ENCODE results near the gene PRG3.

PRG3 gene

DNA sequence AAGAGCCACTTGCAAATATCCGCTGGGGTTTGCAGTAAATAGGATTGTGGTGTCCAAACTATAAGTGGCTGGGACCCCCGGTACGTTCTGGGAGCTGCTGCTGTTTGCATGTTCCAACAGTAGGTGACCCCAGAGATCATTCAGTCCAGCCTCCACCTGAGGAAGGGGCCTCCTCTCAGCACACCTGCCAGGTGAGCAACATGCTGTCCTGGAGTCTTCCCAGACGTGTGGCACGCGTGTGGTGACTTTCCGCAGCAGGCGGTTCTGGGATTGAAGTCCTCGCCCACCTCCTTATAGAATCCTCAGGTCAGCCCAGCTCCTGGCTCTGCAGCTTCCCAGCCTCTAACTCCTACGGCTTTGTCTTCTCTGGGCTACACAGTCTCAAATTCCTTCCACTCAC is 36.1 kb downstream of the PRG3 start:
- no peak for DNase-seq (ENCODE audit: low read depth, low spot score)
- ChIA-PET POLR2A (no interaction called here), CTCF (interaction anchor here (1.2 to 10.0 kb wide), 11 partner anchors 20 to 297 kb away, joined by 3 to 161 read pairs (median 7); partner anchors contain the start of genes SLC43A1, TIMM10, TNKS1BP1 and UBE2L6)
- no peak overlapping the region for H3K4me3 ChIP-seq (ENCODE audit: low read depth, low read length)
- TF ChIP-seq, protein P1, sequence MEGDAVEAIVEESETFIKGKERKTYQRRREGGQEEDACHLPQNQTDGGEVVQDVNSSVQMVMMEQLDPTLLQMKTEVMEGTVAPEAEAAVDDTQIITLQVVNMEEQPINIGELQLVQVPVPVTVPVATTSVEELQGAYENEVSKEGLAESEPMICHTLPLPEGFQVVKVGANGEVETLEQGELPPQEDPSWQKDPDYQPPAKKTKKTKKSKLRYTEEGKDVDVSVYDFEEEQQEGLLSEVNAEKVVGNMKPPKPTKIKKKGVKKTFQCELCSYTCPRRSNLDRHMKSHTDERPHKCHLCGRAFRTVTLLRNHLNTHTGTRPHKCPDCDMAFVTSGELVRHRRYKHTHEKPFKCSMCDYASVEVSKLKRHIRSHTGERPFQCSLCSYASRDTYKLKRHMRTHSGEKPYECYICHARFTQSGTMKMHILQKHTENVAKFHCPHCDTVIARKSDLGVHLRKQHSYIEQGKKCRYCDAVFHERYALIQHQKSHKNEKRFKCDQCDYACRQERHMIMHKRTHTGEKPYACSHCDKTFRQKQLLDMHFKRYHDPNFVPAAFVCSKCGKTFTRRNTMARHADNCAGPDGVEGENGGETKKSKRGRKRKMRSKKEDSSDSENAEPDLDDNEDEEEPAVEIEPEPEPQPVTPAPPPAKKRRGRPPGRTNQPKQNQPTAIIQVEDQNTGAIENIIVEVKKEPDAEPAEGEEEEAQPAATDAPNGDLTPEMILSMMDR (IDR thresholded peaks at IDR 0.05; ENCODE audit: insufficient read depth, low read length, missing control alignments), result no peak

DNA sequence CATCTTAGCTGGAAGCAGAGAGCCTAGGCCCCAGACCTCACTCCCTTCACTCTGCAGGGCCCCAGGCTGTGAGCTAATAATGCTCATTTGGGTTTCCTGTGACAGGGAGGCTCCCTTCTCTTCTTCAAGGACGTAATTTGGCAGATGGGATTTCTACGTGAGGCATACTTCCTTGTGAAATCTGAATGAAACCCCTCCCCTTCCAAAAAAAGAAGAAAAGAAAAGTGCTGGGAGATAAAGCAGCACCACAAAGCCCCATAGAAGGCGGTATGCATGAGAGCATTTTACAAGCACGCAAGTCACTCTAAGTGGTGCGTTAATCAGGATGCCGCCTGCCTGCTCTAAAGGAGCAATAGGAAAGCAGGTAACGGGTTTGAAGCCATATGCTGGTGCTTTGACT is 37.1 kb downstream of the PRG3 start:
- POLR2A ChIA-PET, result no interaction called here
- DNase-seq (ENCODE audit: low read depth, low spot score), result no peak
- CTCF ChIA-PET, result interaction anchor here (0.8 to 8.4 kb wide), 14 partner anchors 8 to 503 kb away, joined by 3 to 131 read pairs (median 4); partner anchors contain the start of gene UBE2L6
- no peak overlapping the region for H3K4me3 ChIP-seq (ENCODE audit: low read depth, low read length)
- TF ChIP-seq, protein P1 (IDR thresholded peaks at IDR 0.05; ENCODE audit: insufficient read depth, low read length, missing control alignments), result no peak

DNA sequence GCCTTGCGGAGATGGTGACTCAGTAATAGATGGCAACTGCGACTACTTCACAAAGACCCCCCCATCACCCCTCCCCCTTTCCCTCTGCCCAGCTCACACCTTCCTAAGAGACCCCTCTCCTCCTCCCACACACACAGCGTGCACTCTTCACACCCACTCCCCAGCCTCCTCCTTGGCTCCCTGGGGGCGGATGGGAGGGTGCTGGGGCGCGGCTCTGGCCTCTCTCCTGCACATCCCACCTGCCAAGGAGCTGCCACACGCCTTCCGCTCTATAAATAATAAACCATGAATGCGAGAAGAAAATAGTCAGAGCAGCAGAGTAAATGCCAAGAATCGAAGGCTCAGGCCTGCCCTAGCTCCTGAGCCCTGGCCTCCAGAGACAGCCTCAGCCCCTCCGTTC is 38.2 kb downstream of the PRG3 start:
- CTCF ChIA-PET, result interaction anchor here (0.5 to 8.4 kb wide), 15 partner anchors 9 to 501 kb away, joined by 3 to 131 read pairs (median 3); no protein-coding TSS in a partner anchor
- DNase-seq (ENCODE audit: low read depth, low spot score), result no peak
- POLR2A ChIA-PET, result interaction anchor here (0.6 kb wide), 1 partner anchor 62 kb away, joined by 3 read pairs; no protein-coding TSS in a partner anchor
- TF ChIP-seq, protein P1 (IDR thresholded peaks at IDR 0.05; ENCODE audit: insufficient read depth, low read length, missing control alignments), result no peak
- H3K4me3 ChIP-seq (ENCODE audit: low read depth, low read length), result no peak overlapping the region

DNA sequence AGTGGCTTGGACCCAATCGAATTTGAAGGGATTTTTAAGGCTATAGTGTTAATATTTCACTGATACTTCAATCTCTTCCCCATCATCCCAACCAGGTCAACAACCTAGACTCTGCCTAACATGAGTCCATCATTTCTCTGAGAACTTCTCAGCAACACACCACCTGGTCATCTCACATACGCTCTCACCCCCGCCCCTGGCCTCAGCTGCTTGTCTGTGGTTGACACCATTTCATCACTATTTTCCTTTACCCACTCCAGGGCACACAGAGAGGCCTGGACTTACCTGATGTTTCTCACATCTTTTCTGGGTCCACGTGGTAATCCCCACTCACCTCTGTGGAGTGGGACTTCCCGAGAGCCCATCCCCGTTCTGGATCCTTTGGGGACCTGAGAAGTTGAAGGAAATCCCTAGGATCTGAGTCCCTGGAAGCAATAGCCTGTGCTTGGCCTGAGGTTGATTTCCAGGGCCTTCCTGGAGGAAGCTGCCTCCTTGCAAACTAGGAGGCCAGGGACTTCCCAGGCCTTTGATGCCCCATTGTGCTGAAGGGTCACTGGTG is 39.6 kb downstream of the PRG3 start:
- POLR2A ChIA-PET, result no interaction called here
- DNase-seq (ENCODE audit: low read depth, low spot score), result no peak
- no peak overlapping the region for H3K4me3 ChIP-seq (ENCODE audit: low read depth, low read length)
- CTCF ChIA-PET, result interaction anchor here (1.0 to 8.4 kb wide), 4 partner anchors 11 to 303 kb away, joined by 3 to 79 read pairs (median 10); no protein-coding TSS in a partner anchor
- TF ChIP-seq, protein P1 (IDR thresholded peaks at IDR 0.05; ENCODE audit: insufficient read depth, low read length, missing control alignments), result no peak

DNA sequence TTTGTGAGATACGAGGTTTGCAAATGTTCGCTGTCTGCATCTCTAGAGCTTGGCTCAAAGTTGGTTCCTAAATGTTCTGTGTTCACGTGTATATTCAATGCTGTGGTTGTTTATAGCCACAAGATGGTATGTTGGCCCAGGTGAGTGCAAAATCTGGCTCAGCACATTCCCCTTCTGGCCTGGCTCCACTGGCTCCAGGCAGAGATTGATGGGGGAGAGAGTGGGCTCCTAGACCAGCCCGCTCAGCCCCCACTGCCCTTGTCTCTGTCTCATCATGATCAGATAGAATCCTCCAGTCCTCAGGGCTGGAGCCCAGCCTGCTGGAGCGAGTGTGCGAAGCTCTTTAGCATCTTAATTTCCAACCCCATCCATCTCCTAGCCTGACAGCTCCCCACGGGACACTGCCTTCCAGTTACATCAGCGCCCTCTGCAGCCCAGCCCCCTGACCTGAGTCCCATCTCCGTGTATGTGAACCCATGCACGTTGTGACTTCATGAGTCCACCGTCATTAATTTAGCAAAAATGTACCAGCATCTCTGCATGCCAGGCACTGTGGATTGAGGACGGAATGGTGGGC is 40.8 kb downstream of the PRG3 start:
- no peak for DNase-seq (ENCODE audit: low read depth, low spot score)
- TF ChIP-seq, protein P1 (IDR thresholded peaks at IDR 0.05; ENCODE audit: insufficient read depth, low read length, missing control alignments), result peak; percentile 13
- H3K4me3 ChIP-seq (ENCODE audit: low read depth, low read length), result no peak overlapping the region
- ChIA-PET CTCF (interaction anchor here (0.7 to 4.7 kb wide), 11 partner anchors 7 to 498 kb away, joined by 3 to 35 read pairs (median 3); no protein-coding TSS in a partner anchor), POLR2A (no interaction called here)

DNA sequence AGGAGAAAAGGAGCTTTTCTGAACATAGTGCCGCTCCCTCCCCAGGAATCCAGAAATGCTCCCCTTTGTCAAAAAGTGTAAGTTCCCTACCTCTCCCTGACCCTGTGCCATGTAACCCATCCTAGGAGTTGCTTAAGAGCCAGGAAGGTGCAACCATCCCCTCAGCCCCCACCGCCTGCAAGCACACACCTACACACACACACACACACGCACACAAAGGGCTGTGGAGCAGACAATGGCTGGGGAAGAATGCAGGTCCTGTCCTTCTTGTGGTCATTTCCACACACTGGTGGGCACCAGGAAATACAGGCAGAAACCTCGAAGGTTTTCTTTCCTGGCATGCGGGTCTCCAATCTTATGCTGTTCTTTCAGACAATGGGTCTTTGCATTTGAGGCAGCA is 41.6 kb downstream of the PRG3 start:
- H3K4me3 ChIP-seq (ENCODE audit: low read depth, low read length), result no peak overlapping the region
- ChIA-PET POLR2A (no interaction called here), CTCF (interaction anchor here (0.9 to 4.7 kb wide), 8 partner anchors 8 to 497 kb away, joined by 3 to 35 read pairs (median 4); no protein-coding TSS in a partner anchor)
- DNase-seq (ENCODE audit: low read depth, low spot score), result no peak
- TF ChIP-seq, protein P1 (IDR thresholded peaks at IDR 0.05; ENCODE audit: insufficient read depth, low read length, missing control alignments), result no peak
